WTC11 (cell line): Measurements from ENCODE around the gene ZNF813. TPM values are rescaled to one million over a fixed set of nuclear protein-coding genes. Genes with fewer than 3 reads are reported as not detected.
A peak's percentile ranks its signal among the peaks of the same experiment; 100 is the strongest.

Experiments used
- ATF1 ChIP-seq: sonication (generic); formaldehyde crosslinking; IDR thresholded peaks from 2 replicates; pipeline ENCODE4 v1.8.1; 2023; ENCODE audit warnings: mild to moderate bottlenecking, moderate library complexity, missing genetic modification reagents
- ATF2 ChIP-seq: sonication (generic); formaldehyde crosslinking; IDR thresholded peaks from 2 replicates; pipeline ENCODE4 v1.8.1; 2022; ENCODE audit warnings: low read depth, missing genetic modification reagents, borderline replicate concordance
- ATF6 ChIP-seq: sonication (generic); formaldehyde crosslinking; IDR thresholded peaks from 2 replicates; pipeline ENCODE4 v1.8.1; 2023; ENCODE audit warnings: mild to moderate bottlenecking, missing genetic modification reagents
- ELF4 ChIP-seq: sonication (generic); formaldehyde crosslinking; IDR thresholded peaks from 2 replicates; pipeline ENCODE4 v1.8.1; 2022; ENCODE audit warnings: low read depth, mild to moderate bottlenecking, moderate library complexity, missing genetic modification reagents
- EMX1 ChIP-seq: fragments of 250-450 bp; sonication (Bioruptor Pico); IDR thresholded peaks from 2 replicates; pipeline ENCODE4 v1.8.0; 2021; ENCODE audit warnings: mild to moderate bottlenecking
- FOXJ3 ChIP-seq: sonication (generic); formaldehyde crosslinking; IDR thresholded peaks from 2 replicates; pipeline ENCODE4 v1.9.0; 2021; ENCODE audit warnings: missing genetic modification reagents, mild to moderate bottlenecking, borderline replicate concordance
- FOXP1 ChIP-seq: sonication (generic); formaldehyde crosslinking; IDR thresholded peaks from 2 replicates; pipeline ENCODE4 v1.8.0; 2022; ENCODE audit warnings: missing genetic modification reagents, mild to moderate bottlenecking, moderate library complexity, borderline replicate concordance
- GTF2I ChIP-seq: fragments of 250-450 bp; sonication (Bioruptor Pico); conservative IDR thresholded peaks from 2 replicates; pipeline ENCODE4 v1.4.0; 2021; ENCODE audit warnings: mild to moderate bottlenecking
- HMGXB4 ChIP-seq: sonication (generic); formaldehyde crosslinking; IDR thresholded peaks from 2 replicates; pipeline ENCODE4 v1.8.1; 2023; ENCODE audit warnings: mild to moderate bottlenecking, moderate library complexity, missing genetic modification reagents
- JUN ChIP-seq: sonication (generic); formaldehyde crosslinking; IDR thresholded peaks from 2 replicates; pipeline ENCODE4 v1.8.0; 2023; ENCODE audit warnings: mild to moderate bottlenecking, missing genetic modification reagents
- NFE2L1 ChIP-seq: sonication (generic); formaldehyde crosslinking; IDR thresholded peaks from 2 replicates; pipeline ENCODE4 v1.8.1; 2023; ENCODE audit warnings: missing genetic modification reagents
- NR3C1 ChIP-seq: sonication (generic); formaldehyde crosslinking; conservative IDR thresholded peaks from 2 replicates; pipeline ENCODE4 v1.8.1; 2023; ENCODE audit warnings: low read depth, mild to moderate bottlenecking, missing genetic modification reagents
- PREB ChIP-seq: sonication (generic); formaldehyde crosslinking; IDR thresholded peaks from 2 replicates; pipeline ENCODE4 v1.8.1; 2022; ENCODE audit warnings: mild to moderate bottlenecking, missing genetic modification reagents, moderate library complexity, borderline replicate concordance
- SMAD3 ChIP-seq: sonication (generic); formaldehyde crosslinking; IDR thresholded peaks from 2 replicates; pipeline ENCODE4 v1.8.0; 2022; ENCODE audit warnings: missing genetic modification reagents, mild to moderate bottlenecking, borderline replicate concordance
- STAT6 ChIP-seq: sonication (generic); formaldehyde crosslinking; conservative IDR thresholded peaks from 2 replicates; pipeline ENCODE4 v1.8.1; 2023; ENCODE audit warnings: mild to moderate bottlenecking, low read depth, missing genetic modification reagents, moderate library complexity
- TEAD1 ChIP-seq: sonication (generic); formaldehyde crosslinking; IDR thresholded peaks from 2 replicates; pipeline ENCODE4 v1.8.0; 2022; ENCODE audit warnings: mild to moderate bottlenecking, missing genetic modification reagents
- ZNF121 ChIP-seq: sonication (generic); formaldehyde crosslinking; IDR thresholded peaks from 2 replicates; pipeline ENCODE4 v1.8.0; 2023; ENCODE audit warnings: missing genetic modification reagents
- ZNF281 ChIP-seq: sonication (generic); formaldehyde crosslinking; IDR thresholded peaks from 2 replicates; pipeline ENCODE4 v1.8.0; 2023; ENCODE audit warnings: mild to moderate bottlenecking, missing genetic modification reagents
- ZNF396 ChIP-seq: fragments of 250-450 bp; sonication (Bioruptor Pico); IDR thresholded peaks from 2 replicates; pipeline ENCODE4 v1.8.0; 2021; ENCODE audit warnings: mild to moderate bottlenecking, moderate library complexity, borderline replicate concordance
- ZNF423 ChIP-seq: fragments of 250-450 bp; sonication (Bioruptor Pico); IDR thresholded peaks from 2 replicates; pipeline ENCODE4 v2.1.2; 2022; ENCODE audit warnings: mild to moderate bottlenecking, moderate library complexity
- ZNF532 ChIP-seq: fragments of 250-450 bp; sonication (Bioruptor Pico); IDR thresholded peaks from 2 replicates; pipeline ENCODE4 v1.9.0; 2021; ENCODE audit warnings: mild to moderate bottlenecking, borderline replicate concordance
- total RNA-seq: library from RNA; stranded (reverse); gene quantifications from 3 replicates; pipeline ENCODE4 v1.2.3, GENCODE V29; 2021

Gene ZNF813
- total RNA-seq, 1 experiment from 2014 or later: 17.5 TPM

- TF ChIP-seq STAT6 (CRISPR knock-in tag) (no peak), ATF2 (CRISPR knock-in tag) (no peak), EMX1 (CRISPR knock-in tag) (no peak), ATF6 (CRISPR knock-in tag) (no peak), ZNF423 (CRISPR knock-in tag) (no peak), ELF4 (no peak), ZNF121 (CRISPR knock-in tag) (no peak), HMGXB4 (CRISPR knock-in tag) (0 out of 2 replicates have a peak, but pooled peaks have one; percentile 32), JUN (CRISPR knock-in tag) (0 out of 2 replicates have a peak, but pooled peaks have one; percentile 28), ATF1 (CRISPR knock-in tag) (no peak), GTF2I (CRISPR knock-in tag) (no peak), NR3C1 (CRISPR knock-in tag) (0 out of 2 replicates have a peak, but pooled peaks have one; percentile 50), ZNF281 (0 out of 2 replicates have a peak, but pooled peaks have one; percentile 20), NFE2L1 (peak; percentile 80; the same call in 1 of the 2 replicates), FOXJ3 (CRISPR knock-in tag) (no peak), TEAD1 (peak; percentile 39; the same call in 1 of the 2 replicates), ZNF396 (no peak), SMAD3 (CRISPR knock-in tag) (0 out of 2 replicates have a peak, but pooled peaks have one; percentile 59), PREB (no peak), ZNF532 (CRISPR knock-in tag) (peak; percentile 90; the same call in 1 of the 2 replicates), FOXP1 (peak; percentile 56; the same call in 1 of the 2 replicates)
Measured at GRCh38 chr19:53520547-53521372, 53.2 kb downstream of the ZNF813 start (continued).
